Measurements from ENCODE around the gene PITPNC1. TPM values are rescaled to one million over a fixed set of nuclear protein-coding genes. Genes with fewer than 3 reads are reported as not detected.
A peak's percentile ranks its signal among the peaks of the same experiment; 100 is the strongest.

Gene PITPNC1
- total and polyA plus RNA-seq, 2 of the 13 experiments (the other 11 are each of a cell fraction or from before 2014, with no cell fraction given), result 4.1 to 5.7 TPM

GRCh38 chr17:67491681-67492024, 114.6 kb downstream of the PITPNC1 start:
- no peak overlapping the region for H2AFZ ChIP-seq (ENCODE audit: low read length)
- TF ChIP-seq ZFX (CRISPR knock-in tag; IDR thresholded peaks at IDR 0.05; ENCODE audit: low read depth) (no peak), UBTF (CRISPR knock-in tag; IDR thresholded peaks at IDR 0.05) (no peak), LCORL (IDR thresholded peaks at IDR 0.05) (peak; percentile 79), LCORL (CRISPR knock-in tag; IDR thresholded peaks at IDR 0.05) (no peak)
- no peak for ATAC-seq
- H3K79me2 ChIP-seq (ENCODE audit: insufficient read depth, low read length), result no peaks in the 10 kb centered on the region
- no peak for FAIRE-seq
- no peak overlapping the region for H3K4me2 ChIP-seq (ENCODE audit: low read depth, low read length)
- in situ Hi-C loops (cut with HindIII; ENCODE audit: extremely low pct_ligation_motif_present, low pct_unique_long_range_greater_than_20kb), result no loop called here
- WGBS (ENCODE audit: low lambda C conversion rate), result 63% methylated on average over 4 of the region's 4 CpGs
- ChIA-PET POLR2A (no interaction called here), CTCF (ENCODE audit: low intra/inter-chr PET ratio, low total read pairs) (no interaction called here)
- H4K20me1 ChIP-seq (ENCODE audit: insufficient read depth, low read length), result no peaks in the 10 kb centered on the region
- H3K27me3 ChIP-seq (ENCODE audit: control insufficient read depth in 1 of 2, insufficient read depth in 2 of 2, low read length in 2 of 2), result no peaks in the 10 kb centered on the region
- no peak for DNase-seq (ENCODE audit: low spot score)
- H3K4me3 ChIP-seq (replicated peaks in 1 of 3; ENCODE audit: insufficient read depth in 1 of 3, low read depth in 2 of 3, low read length in 3 of 3), result no peak overlapping the region
- H3K27ac ChIP-seq (ENCODE audit: extremely low read length, insufficient read depth, low read length), result no peak overlapping the region
- no TSS peak for BruUV-seq (replicated peaks)
- H3K4me1 ChIP-seq (ENCODE audit: insufficient read depth, low read length), result peaks cover 17% of the 10 kb centered on the region
- intact Hi-C loops (cut with micrococcal nuclease; ENCODE audit: unreplicated experiment), result no loop called here
- H3K36me3 ChIP-seq (replicated peaks in 1 of 2; ENCODE audit: control insufficient read depth in 1 of 2, insufficient read depth in 2 of 2, low read length in 2 of 2), result no peaks in the 10 kb centered on the region
- H3K9me3 ChIP-seq (ENCODE audit: low read length), result no peaks in the 10 kb centered on the region
- H3K9ac ChIP-seq (ENCODE audit: insufficient read depth, low read depth, low read length), result no peak overlapping the region

- no peak overlapping the region for H3K27ac ChIP-seq (ENCODE audit: extremely low read length, insufficient read depth, low read length)
- in situ Hi-C loops (cut with HindIII; ENCODE audit: extremely low pct_ligation_motif_present, low pct_unique_long_range_greater_than_20kb), result no loop called here
- H4K20me1 ChIP-seq (ENCODE audit: insufficient read depth, low read length), result no peaks in the 10 kb centered on the region
- BruUV-seq (replicated peaks), result no TSS peak
- ChIA-PET POLR2A (no interaction called here), CTCF (ENCODE audit: low intra/inter-chr PET ratio, low total read pairs) (no interaction called here)
- no peaks in the 10 kb centered on the region for H3K27me3 ChIP-seq (ENCODE audit: control insufficient read depth in 1 of 2, insufficient read depth in 2 of 2, low read length in 2 of 2)
- H3K4me2 ChIP-seq (ENCODE audit: low read depth, low read length), result no peak overlapping the region
- H3K9ac ChIP-seq (ENCODE audit: insufficient read depth, low read depth, low read length), result no peak overlapping the region
- no peak for TF ChIP-seq ZNF678 (CRISPR knock-in tag; IDR thresholded peaks at IDR 0.05)
- TF ChIP-seq ZBTB25 (CRISPR knock-in tag; IDR thresholded peaks at IDR 0.05), result no peak
- no peak for TF ChIP-seq GMEB1 (CRISPR knock-in tag; IDR thresholded peaks at IDR 0.05; ENCODE audit: borderline replicate concordance)
- no peak for TF ChIP-seq ATF3 (CRISPR knock-in tag; IDR thresholded peaks at IDR 0.05)
- TF ChIP-seq ELF1 (CRISPR knock-in tag; IDR thresholded peaks at IDR 0.05), result no peak
- TF ChIP-seq ZNF556 (CRISPR knock-in tag; IDR thresholded peaks at IDR 0.05; ENCODE audit: borderline replicate concordance), result no peak
- WGBS (ENCODE audit: low lambda C conversion rate), result 32% methylated on average over 5 of the region's 5 CpGs
- FAIRE-seq (no peak), ATAC-seq (no peak), DNase-seq (ENCODE audit: low spot score) (no peak)
- H3K4me1 ChIP-seq (ENCODE audit: insufficient read depth, low read length), result peaks cover 15% of the 10 kb centered on the region
- no peaks in the 10 kb centered on the region for H3K36me3 ChIP-seq (replicated peaks in 1 of 2; ENCODE audit: control insufficient read depth in 1 of 2, insufficient read depth in 2 of 2, low read length in 2 of 2)
- H3K4me3 ChIP-seq (replicated peaks in 1 of 3; ENCODE audit: insufficient read depth in 1 of 3, low read depth in 2 of 3, low read length in 3 of 3), result no peak overlapping the region
- no peaks in the 10 kb centered on the region for H3K79me2 ChIP-seq (ENCODE audit: insufficient read depth, low read length)
- H3K9me3 ChIP-seq (ENCODE audit: low read length), result no peaks in the 10 kb centered on the region
- intact Hi-C loops (cut with micrococcal nuclease; ENCODE audit: unreplicated experiment), result no loop called here
- no peak overlapping the region for H2AFZ ChIP-seq (ENCODE audit: low read length)
Observed at GRCh38 chr17:67492251-67492740, 115.2 kb downstream of the PITPNC1 start.
